Astrocyte (in vitro differentiated cells and primary cell): ENCODE measurements around the gene ARL13B. TPM values are rescaled to one million over a fixed set of nuclear protein-coding genes. Genes with fewer than 3 reads are reported as not detected.

Source experiments
- DNase-seq: peaks from one replicate; pipeline ENCODE4 v3.0.0-alpha.2; 2010; ENCODE audit warnings: low read depth
- FAIRE-seq: peaks from 2 replicates; lab custom pipeline; 2011; peaks lifted over from hg19 to GRCh38; lab: Jason Lieb, UNC
- H2AFZ ChIP-seq: 2 replicates; pipeline ENCODE4 v1.6.0; 2012; ENCODE audit warnings: low read depth, low read length, inconsistent platforms
- H3K27ac ChIP-seq: 2 replicates; pipeline ENCODE4 v1.5.1; 2011; ENCODE audit warnings: low read depth, low read length, inconsistent platforms
- H3K27me3 ChIP-seq: 2 replicates; pipeline ENCODE4 v1.6.0; 2011; ENCODE audit warnings: low read length, inconsistent platforms; ENCODE audit not compliant: insufficient read depth
- H3K36me3 ChIP-seq: 2 replicates; pipeline ENCODE4 v1.5.1; 2011; ENCODE audit warnings: low read length, inconsistent platforms; ENCODE audit not compliant: insufficient read depth
- H3K4me1 ChIP-seq: 2 replicates; pipeline ENCODE4 v1.5.1; 2011; ENCODE audit warnings: low read length, inconsistent platforms; ENCODE audit not compliant: insufficient read depth
- H3K4me2 ChIP-seq: 2 replicates; pipeline ENCODE4 v1.6.0; 2012; ENCODE audit warnings: low read length, inconsistent platforms
- H3K4me3 ChIP-seq: 2 replicates; pipeline ENCODE4 v1.5.1; 2011; ENCODE audit warnings: low read depth, mild to moderate bottlenecking, low read length, inconsistent platforms; ENCODE audit not compliant: insufficient read depth
- H3K79me2 ChIP-seq: 2 replicates; pipeline ENCODE4 v1.6.0; 2012; ENCODE audit warnings: mild to moderate bottlenecking, low read length, inconsistent platforms; ENCODE audit not compliant: insufficient read depth
- H3K9ac ChIP-seq: 2 replicates; pipeline ENCODE4 v1.6.0; 2012; ENCODE audit warnings: mild to moderate bottlenecking, low read length, inconsistent platforms
- H3K9me3 ChIP-seq: 2 replicates; pipeline ENCODE4 v1.5.1; 2012; ENCODE audit warnings: low read depth, mild to moderate bottlenecking, low read length, inconsistent platforms; ENCODE audit not compliant: insufficient read depth
- H4K20me1 ChIP-seq: 2 replicates; pipeline ENCODE4 v1.6.0; 2012; ENCODE audit warnings: low read length, inconsistent platforms; ENCODE audit not compliant: insufficient read depth
- H3K27ac Mint-ChIP-seq: one replicate; pipeline ENCODE4 v1.8.0; 2021; ENCODE audit warnings: mild to moderate bottlenecking, mixed read lengths; ENCODE audit not compliant: unreplicated experiment
- H3K27me3 Mint-ChIP-seq: one replicate; pipeline ENCODE4 v1.8.0; 2021; ENCODE audit warnings: low read depth, mixed read lengths; ENCODE audit not compliant: unreplicated experiment
- H3K36me3 Mint-ChIP-seq: one replicate; pipeline ENCODE4 v1.8.0; 2021; ENCODE audit warnings: low read depth, mixed read lengths; ENCODE audit not compliant: unreplicated experiment
- H3K4me1 Mint-ChIP-seq: one replicate; pipeline ENCODE4 v1.8.0; 2021; ENCODE audit warnings: low read depth, mixed read lengths; ENCODE audit not compliant: unreplicated experiment
- H3K4me3 Mint-ChIP-seq: one replicate; pipeline ENCODE4 v1.8.0; 2021; ENCODE audit warnings: mild to moderate bottlenecking, moderate library complexity, mixed read lengths; ENCODE audit not compliant: unreplicated experiment
- H3K9me3 Mint-ChIP-seq: one replicate; pipeline ENCODE4 v1.8.0; 2021; ENCODE audit warnings: mild to moderate bottlenecking, mixed read lengths; ENCODE audit not compliant: unreplicated experiment
- EZH2 ChIP-seq: IDR thresholded peaks from 2 replicates; pipeline ENCODE4 v1.6.1; 2012; ENCODE audit warnings: mild to moderate bottlenecking, low read length, inconsistent platforms; ENCODE audit not compliant: insufficient read depth
- total RNA-seq: library from RNA; stranded (reverse); gene quantifications from 2 replicates; pipeline ENCODE4 v1.2.1, GENCODE V29; 2021
- TF ChIP-seq, protein P1 (sequence below): IDR thresholded peaks from 2 replicates; pipeline ENCODE4 v1.5.1; 2011; ENCODE audit warnings: low read depth, mild to moderate bottlenecking, inconsistent platforms, low read length, moderate library complexity; ENCODE audit not compliant: insufficient read depth

ARL13B gene
- total RNA-seq, 1 donor from 2014 or later, result 9.8 TPM

DNA sequence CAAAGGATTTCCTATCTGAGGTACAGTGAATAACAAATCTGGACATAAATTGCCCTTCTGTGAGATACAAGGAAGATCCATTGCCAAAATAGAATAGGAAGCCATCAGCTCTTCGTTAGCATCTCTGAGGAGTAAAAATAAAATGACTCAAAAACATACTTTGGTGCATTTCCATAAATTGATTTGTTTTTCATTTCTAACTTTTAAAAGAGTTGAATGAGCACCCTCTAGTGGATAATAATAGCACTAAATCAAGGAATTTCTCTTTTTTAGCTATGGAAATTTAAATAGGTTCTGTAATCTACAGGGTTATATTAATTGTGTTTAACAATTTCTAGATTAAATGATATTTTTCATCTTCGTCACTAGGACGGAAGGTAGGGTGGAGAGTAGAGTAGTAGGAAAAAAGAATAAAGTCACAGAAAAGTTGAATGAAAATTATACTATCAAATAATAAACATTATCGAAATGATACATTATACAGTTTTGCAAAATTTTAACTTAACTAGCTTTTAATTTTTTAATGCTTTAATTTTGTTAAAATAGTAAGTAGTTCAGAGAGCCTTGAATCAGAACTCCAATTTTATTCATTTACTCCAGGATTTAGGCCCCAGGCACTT, 89.3 kb downstream of the ARL13B start:
- H2AFZ ChIP-seq, result no peak overlapping the region
- peak overlapping the region; percentile 42 for H3K9ac ChIP-seq
- peaks cover 5% of the 10 kb centered on the region for H4K20me1 ChIP-seq
- no peaks in the 10 kb centered on the region for H3K27me3 Mint-ChIP-seq
- H3K4me3 Mint-ChIP-seq, result no peak overlapping the region
- H3K27ac ChIP-seq, result no peak overlapping the region
- H3K27ac Mint-ChIP-seq, result no peak overlapping the region
- peaks cover 24% of the 10 kb centered on the region for H3K79me2 ChIP-seq
- peaks cover 6% of the 10 kb centered on the region for H3K36me3 ChIP-seq
- peaks cover 5% of the 10 kb centered on the region for H3K4me1 Mint-ChIP-seq
- peaks cover 5% of the 10 kb centered on the region for H3K9me3 Mint-ChIP-seq
- H3K4me1 ChIP-seq, result no peaks in the 10 kb centered on the region
- H3K4me2 ChIP-seq, result no peak overlapping the region
- no peak overlapping the region for H3K4me3 ChIP-seq
- TF ChIP-seq, protein P1, sequence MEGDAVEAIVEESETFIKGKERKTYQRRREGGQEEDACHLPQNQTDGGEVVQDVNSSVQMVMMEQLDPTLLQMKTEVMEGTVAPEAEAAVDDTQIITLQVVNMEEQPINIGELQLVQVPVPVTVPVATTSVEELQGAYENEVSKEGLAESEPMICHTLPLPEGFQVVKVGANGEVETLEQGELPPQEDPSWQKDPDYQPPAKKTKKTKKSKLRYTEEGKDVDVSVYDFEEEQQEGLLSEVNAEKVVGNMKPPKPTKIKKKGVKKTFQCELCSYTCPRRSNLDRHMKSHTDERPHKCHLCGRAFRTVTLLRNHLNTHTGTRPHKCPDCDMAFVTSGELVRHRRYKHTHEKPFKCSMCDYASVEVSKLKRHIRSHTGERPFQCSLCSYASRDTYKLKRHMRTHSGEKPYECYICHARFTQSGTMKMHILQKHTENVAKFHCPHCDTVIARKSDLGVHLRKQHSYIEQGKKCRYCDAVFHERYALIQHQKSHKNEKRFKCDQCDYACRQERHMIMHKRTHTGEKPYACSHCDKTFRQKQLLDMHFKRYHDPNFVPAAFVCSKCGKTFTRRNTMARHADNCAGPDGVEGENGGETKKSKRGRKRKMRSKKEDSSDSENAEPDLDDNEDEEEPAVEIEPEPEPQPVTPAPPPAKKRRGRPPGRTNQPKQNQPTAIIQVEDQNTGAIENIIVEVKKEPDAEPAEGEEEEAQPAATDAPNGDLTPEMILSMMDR, result peak; percentile 47
- TF ChIP-seq EZH2, result no peak
- FAIRE-seq, result peak; percentile 79
- H3K9me3 ChIP-seq, result no peaks in the 10 kb centered on the region
- H3K27me3 ChIP-seq, result no peaks in the 10 kb centered on the region
- DNase-seq, result peak; percentile 3
- H3K36me3 Mint-ChIP-seq, result peaks cover 13% of the 10 kb centered on the region

- peaks cover 1% of the 10 kb centered on the region for H3K4me1 Mint-ChIP-seq
- H3K9me3 Mint-ChIP-seq, result peaks cover 5% of the 10 kb centered on the region
- TF ChIP-seq, protein P1, result no peak
- TF ChIP-seq EZH2, result no peak
- H3K4me1 ChIP-seq, result no peaks in the 10 kb centered on the region
- no peak overlapping the region for H2AFZ ChIP-seq
- FAIRE-seq (no peak), DNase-seq (no peak)
- H3K4me2 ChIP-seq, result no peak overlapping the region
- H3K4me3 ChIP-seq, result no peak overlapping the region
- peaks cover 4% of the 10 kb centered on the region for H3K36me3 ChIP-seq
- H3K79me2 ChIP-seq, result peaks cover 21% of the 10 kb centered on the region
- H3K27me3 Mint-ChIP-seq, result no peaks in the 10 kb centered on the region
- no peak overlapping the region for H3K27ac Mint-ChIP-seq
- peaks cover 5% of the 10 kb centered on the region for H4K20me1 ChIP-seq
- H3K4me3 Mint-ChIP-seq, result no peak overlapping the region
- H3K9ac ChIP-seq, result no peak overlapping the region
- no peak overlapping the region for H3K27ac ChIP-seq
- no peaks in the 10 kb centered on the region for H3K27me3 ChIP-seq
- no peaks in the 10 kb centered on the region for H3K9me3 ChIP-seq
- H3K36me3 Mint-ChIP-seq, result peaks cover 13% of the 10 kb centered on the region
Observed at GRCh38 chr3:94070341-94070911, 90.5 kb downstream of the ARL13B start.

- no peak overlapping the region for H3K4me3 Mint-ChIP-seq
- peaks cover 11% of the 10 kb centered on the region for H3K36me3 Mint-ChIP-seq
- FAIRE-seq (no peak), DNase-seq (no peak)
- TF ChIP-seq EZH2, result no peak
- TF ChIP-seq, protein P1, result no peak
- H3K36me3 ChIP-seq, result peaks cover 4% of the 10 kb centered on the region
- peaks cover 9% of the 10 kb centered on the region for H3K4me1 Mint-ChIP-seq
- H3K4me1 ChIP-seq, result peaks cover 5% of the 10 kb centered on the region
- no peak overlapping the region for H3K4me3 ChIP-seq
- H3K9ac ChIP-seq, result no peak overlapping the region
- peak overlapping the region; percentile 7 for H3K27ac Mint-ChIP-seq
- peaks cover 25% of the 10 kb centered on the region for H3K79me2 ChIP-seq
- peaks cover 5% of the 10 kb centered on the region for H3K9me3 Mint-ChIP-seq
- H3K9me3 ChIP-seq, result no peaks in the 10 kb centered on the region
- no peak overlapping the region for H3K4me2 ChIP-seq
- no peaks in the 10 kb centered on the region for H3K27me3 ChIP-seq
- H3K27me3 Mint-ChIP-seq, result no peaks in the 10 kb centered on the region
- peaks cover 5% of the 10 kb centered on the region for H4K20me1 ChIP-seq
- H3K27ac ChIP-seq, result no peak overlapping the region
- H2AFZ ChIP-seq, result no peak overlapping the region
Observed at GRCh38 chr3:94071713-94072284, 91.8 kb downstream of the ARL13B start.
